Neural cell (in vitro differentiated cells): ENCODE data around the gene PLXNA3. TPM values are rescaled to one million over a fixed set of nuclear protein-coding genes. Genes with fewer than 3 reads are reported as not detected.

Experiments
- H2AFZ ChIP-seq: fragments of 200-600, 300-800 bp; sonication (generic), shearing (Covaris generic); 2 replicates; pipeline ENCODE4 v1.6.0; 2014; ENCODE audit warnings: low read depth, mild to moderate bottlenecking, antibody characterized with exemption, low read length, moderate library complexity
- H3F3A ChIP-seq: fragments of 200-600 bp; shearing (Covaris generic); 2 replicates; pipeline ENCODE4 v1.6.1; 2016; ENCODE audit warnings: mild to moderate bottlenecking, moderate library complexity, mixed read lengths, antibody characterized with exemption, low read length; ENCODE audit not compliant: insufficient read depth, poor library complexity, severe bottlenecking
- H3K27ac ChIP-seq: fragments of 200-600, 300-800 bp; sonication (generic), shearing (Covaris generic); 2 replicates; pipeline ENCODE4 v1.5.1; 2014; ENCODE audit warnings: mild to moderate bottlenecking, low read length, moderate library complexity
- H3K27me3 ChIP-seq: fragments of 300-800, 200-600 bp; sonication (generic), shearing (Covaris generic); 2 replicates; pipeline ENCODE4 v1.6.0; 2014; ENCODE audit warnings: mild to moderate bottlenecking, low read depth, low read length, moderate library complexity; ENCODE audit not compliant: insufficient read depth
- H3K36me3 ChIP-seq: fragments of 300-800, 200-600 bp; sonication (generic), shearing (Covaris generic); 2 replicates; pipeline ENCODE4 v1.5.1; 2014; ENCODE audit warnings: mild to moderate bottlenecking, antibody characterized with exemption, low read length, moderate library complexity; ENCODE audit not compliant: insufficient read depth
- H3K4me2 ChIP-seq: fragments of 300-800, 200-600 bp; sonication (generic), shearing (Covaris generic); 2 replicates; pipeline ENCODE4 v1.6.0; 2014; ENCODE audit warnings: mild to moderate bottlenecking, low read length
- H3K4me3 ChIP-seq: fragments of 300-800, 200-600 bp; sonication (generic), shearing (Covaris generic); 2 replicates; pipeline ENCODE4 v1.5.1; 2014; ENCODE audit warnings: mild to moderate bottlenecking, low read length, moderate library complexity
- H3K79me2 ChIP-seq: fragments of 200-600 bp; shearing (Covaris generic); replicated peaks from 2 replicates; pipeline ENCODE4 v1.6.0; 2014; ENCODE audit warnings: mild to moderate bottlenecking, low read length, moderate library complexity; ENCODE audit not compliant: insufficient read depth
- H3K9ac ChIP-seq: fragments of 300-800, 200-600 bp; sonication (generic), shearing (Covaris generic); 2 replicates; pipeline ENCODE4 v1.6.1; 2016; ENCODE audit warnings: mild to moderate bottlenecking, low read length, mixed read lengths
- H3K9me2 ChIP-seq: fragments of 200-600 bp; shearing (Covaris generic); 2 replicates; pipeline ENCODE4 v1.6.1; 2016; ENCODE audit warnings: mild to moderate bottlenecking, low read length, mixed read lengths; ENCODE audit not compliant: insufficient read depth
- H3K9me3 ChIP-seq: fragments of 200-600, 300-800 bp; sonication (generic), shearing (Covaris generic); 2 replicates; pipeline ENCODE4 v1.6.1; 2016; ENCODE audit warnings: mild to moderate bottlenecking, mixed run types, low read length, moderate library complexity, mixed read lengths
- H4K20me1 ChIP-seq: fragments of 200-600 bp; shearing (Covaris generic); 2 replicates; pipeline ENCODE4 v1.6.1; 2016; ENCODE audit warnings: mild to moderate bottlenecking, mixed run types; ENCODE audit not compliant: insufficient read depth
- EP300 ChIP-seq: fragments of 450-650 bp; conservative IDR thresholded peaks from 2 replicates; pipeline ENCODE4 v1.6.1; 2014; ENCODE audit warnings: antibody characterized with exemption, mild to moderate bottlenecking, moderate library complexity; ENCODE audit not compliant: poor library complexity, severe bottlenecking
- EZH2 ChIP-seq: fragments of 200-600, 300-800 bp; shearing (Covaris generic), sonication (generic); IDR thresholded peaks from 2 replicates; pipeline ENCODE4 v1.6.1; 2014; ENCODE audit warnings: antibody characterized with exemption, low read length, borderline replicate concordance, mild to moderate bottlenecking; ENCODE audit not compliant: insufficient read depth, poor library complexity, severe bottlenecking
- MXI1 ChIP-seq: fragments of 450-650 bp; conservative IDR thresholded peaks from 2 replicates; pipeline ENCODE4 v1.6.1; 2014; ENCODE audit warnings: antibody characterized with exemption, mild to moderate bottlenecking; ENCODE audit not compliant: poor library complexity, severe bottlenecking
- POLR2AphosphoS5 ChIP-seq: IDR thresholded peaks from 2 replicates; pipeline ENCODE4 v1.6.1; 2012
- RAD21 ChIP-seq: fragments of 450-650 bp; conservative IDR thresholded peaks from 2 replicates; pipeline ENCODE4 v1.6.1; 2014; ENCODE audit warnings: antibody characterized with exemption, mild to moderate bottlenecking, moderate library complexity
- SMC3 ChIP-seq: fragments of 450-650 bp; conservative IDR thresholded peaks from 2 replicates; pipeline ENCODE4 v1.6.1; 2014; ENCODE audit warnings: antibody characterized with exemption, mild to moderate bottlenecking, moderate library complexity; ENCODE audit not compliant: poor library complexity
- TAF1 ChIP-seq: IDR thresholded peaks from 2 replicates; pipeline ENCODE4 v1.6.1; 2012; ENCODE audit warnings: low read depth
- polyA plus RNA-seq: library from polyadenylated mRNA; depleted of rRNA; stranded (reverse); fragments of >200 nt; gene quantifications from 2 replicates; pipeline ENCODE4 v1.2.3, GENCODE V29; 2014
- TF ChIP-seq, protein P1 (sequence below): IDR thresholded peaks from 2 replicates; pipeline ENCODE4 v1.6.1; 2012; ENCODE audit warnings: borderline replicate concordance
- TF ChIP-seq, protein P2 (sequence below): fragments of 450-650 bp; IDR thresholded peaks from 2 replicates; pipeline ENCODE4 v1.5.1; 2014; ENCODE audit warnings: antibody characterized with exemption, mild to moderate bottlenecking, moderate library complexity; ENCODE audit not compliant: poor library complexity, severe bottlenecking

The PLXNA3 gene
- polyA plus RNA-seq, 1 donor from 2014 or later, result 17.2 TPM

DNA sequence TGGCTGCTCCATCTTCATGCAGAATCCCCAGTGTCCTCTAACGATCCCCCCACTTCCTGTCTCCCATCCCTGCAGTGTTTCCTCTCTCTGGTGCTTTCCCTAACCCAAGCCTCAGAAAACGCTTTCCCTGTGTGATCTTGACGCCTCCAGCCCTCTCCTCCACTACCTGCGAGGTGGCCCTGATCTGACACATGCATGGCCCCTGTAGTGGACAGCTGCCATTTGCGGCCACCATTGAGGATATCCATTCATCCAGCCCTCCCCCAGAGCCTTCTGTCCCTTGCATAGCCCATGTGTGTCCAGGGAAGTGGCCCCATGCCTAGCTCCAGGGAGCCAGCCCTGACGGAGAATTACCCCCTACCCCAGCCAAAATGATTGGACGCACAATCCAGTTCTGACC lies 25.2 kb downstream of the PLXNA3 start:
- no peaks in the 10 kb centered on the region for H3K36me3 ChIP-seq
- no peak overlapping the region for H3K4me2 ChIP-seq
- no peaks in the 10 kb centered on the region for H3K27me3 ChIP-seq
- no peaks in the 10 kb centered on the region for H3K9me3 ChIP-seq
- no peak overlapping the region for H2AFZ ChIP-seq
- no peak overlapping the region for H3K27ac ChIP-seq
- H3K4me3 ChIP-seq, result no peak overlapping the region
- no peak overlapping the region for H3K9ac ChIP-seq
- no peaks in the 10 kb centered on the region for H3K79me2 ChIP-seq
- no peaks in the 10 kb centered on the region for H3F3A ChIP-seq
- TF ChIP-seq TAF1 (no peak), MXI1 (no peak)
- no peaks in the 10 kb centered on the region for H3K9me2 ChIP-seq
- H4K20me1 ChIP-seq, result no peaks in the 10 kb centered on the region

GRCh38 chrX:154484255-154485149 lies 26.4 kb downstream of the PLXNA3 start:
- no peaks in the 10 kb centered on the region for H3K36me3 ChIP-seq
- H3K9me3 ChIP-seq, result no peaks in the 10 kb centered on the region
- no peak overlapping the region for H2AFZ ChIP-seq
- H4K20me1 ChIP-seq, result no peaks in the 10 kb centered on the region
- H3K9ac ChIP-seq, result no peak overlapping the region
- H3F3A ChIP-seq, result no peaks in the 10 kb centered on the region
- no peak overlapping the region for H3K27ac ChIP-seq
- H3K27me3 ChIP-seq, result no peaks in the 10 kb centered on the region
- no peak overlapping the region for H3K4me3 ChIP-seq
- H3K9me2 ChIP-seq, result no peaks in the 10 kb centered on the region
- TF ChIP-seq EZH2 (no peak), TAF1 (no peak), SMC3 (no peak)
- TF ChIP-seq, protein P1, sequence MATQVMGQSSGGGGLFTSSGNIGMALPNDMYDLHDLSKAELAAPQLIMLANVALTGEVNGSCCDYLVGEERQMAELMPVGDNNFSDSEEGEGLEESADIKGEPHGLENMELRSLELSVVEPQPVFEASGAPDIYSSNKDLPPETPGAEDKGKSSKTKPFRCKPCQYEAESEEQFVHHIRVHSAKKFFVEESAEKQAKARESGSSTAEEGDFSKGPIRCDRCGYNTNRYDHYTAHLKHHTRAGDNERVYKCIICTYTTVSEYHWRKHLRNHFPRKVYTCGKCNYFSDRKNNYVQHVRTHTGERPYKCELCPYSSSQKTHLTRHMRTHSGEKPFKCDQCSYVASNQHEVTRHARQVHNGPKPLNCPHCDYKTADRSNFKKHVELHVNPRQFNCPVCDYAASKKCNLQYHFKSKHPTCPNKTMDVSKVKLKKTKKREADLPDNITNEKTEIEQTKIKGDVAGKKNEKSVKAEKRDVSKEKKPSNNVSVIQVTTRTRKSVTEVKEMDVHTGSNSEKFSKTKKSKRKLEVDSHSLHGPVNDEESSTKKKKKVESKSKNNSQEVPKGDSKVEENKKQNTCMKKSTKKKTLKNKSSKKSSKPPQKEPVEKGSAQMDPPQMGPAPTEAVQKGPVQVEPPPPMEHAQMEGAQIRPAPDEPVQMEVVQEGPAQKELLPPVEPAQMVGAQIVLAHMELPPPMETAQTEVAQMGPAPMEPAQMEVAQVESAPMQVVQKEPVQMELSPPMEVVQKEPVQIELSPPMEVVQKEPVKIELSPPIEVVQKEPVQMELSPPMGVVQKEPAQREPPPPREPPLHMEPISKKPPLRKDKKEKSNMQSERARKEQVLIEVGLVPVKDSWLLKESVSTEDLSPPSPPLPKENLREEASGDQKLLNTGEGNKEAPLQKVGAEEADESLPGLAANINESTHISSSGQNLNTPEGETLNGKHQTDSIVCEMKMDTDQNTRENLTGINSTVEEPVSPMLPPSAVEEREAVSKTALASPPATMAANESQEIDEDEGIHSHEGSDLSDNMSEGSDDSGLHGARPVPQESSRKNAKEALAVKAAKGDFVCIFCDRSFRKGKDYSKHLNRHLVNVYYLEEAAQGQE, result no peak
- H3K4me2 ChIP-seq, result no peak overlapping the region
- H3K79me2 ChIP-seq, result no peaks in the 10 kb centered on the region

- H2AFZ ChIP-seq, result no peak overlapping the region
- H4K20me1 ChIP-seq, result no peaks in the 10 kb centered on the region
- peak overlapping the region; percentile 57 for H3K9ac ChIP-seq
- no peaks in the 10 kb centered on the region for H3K79me2 ChIP-seq
- H3K4me2 ChIP-seq, result no peak overlapping the region
- H3K9me2 ChIP-seq, result no peaks in the 10 kb centered on the region
- H3F3A ChIP-seq, result no peaks in the 10 kb centered on the region
- H3K27ac ChIP-seq, result no peak overlapping the region
- H3K4me3 ChIP-seq, result peak overlapping the region; percentile 63
- H3K36me3 ChIP-seq, result no peaks in the 10 kb centered on the region
- TF ChIP-seq, protein P1, result no peak
- TF ChIP-seq EP300 (no peak), POLR2AphosphoS5 (no peak), SMC3 (no peak), MXI1 (no peak), RAD21 (no peak), TAF1 (no peak), EZH2 (no peak)
- TF ChIP-seq, protein P2, sequence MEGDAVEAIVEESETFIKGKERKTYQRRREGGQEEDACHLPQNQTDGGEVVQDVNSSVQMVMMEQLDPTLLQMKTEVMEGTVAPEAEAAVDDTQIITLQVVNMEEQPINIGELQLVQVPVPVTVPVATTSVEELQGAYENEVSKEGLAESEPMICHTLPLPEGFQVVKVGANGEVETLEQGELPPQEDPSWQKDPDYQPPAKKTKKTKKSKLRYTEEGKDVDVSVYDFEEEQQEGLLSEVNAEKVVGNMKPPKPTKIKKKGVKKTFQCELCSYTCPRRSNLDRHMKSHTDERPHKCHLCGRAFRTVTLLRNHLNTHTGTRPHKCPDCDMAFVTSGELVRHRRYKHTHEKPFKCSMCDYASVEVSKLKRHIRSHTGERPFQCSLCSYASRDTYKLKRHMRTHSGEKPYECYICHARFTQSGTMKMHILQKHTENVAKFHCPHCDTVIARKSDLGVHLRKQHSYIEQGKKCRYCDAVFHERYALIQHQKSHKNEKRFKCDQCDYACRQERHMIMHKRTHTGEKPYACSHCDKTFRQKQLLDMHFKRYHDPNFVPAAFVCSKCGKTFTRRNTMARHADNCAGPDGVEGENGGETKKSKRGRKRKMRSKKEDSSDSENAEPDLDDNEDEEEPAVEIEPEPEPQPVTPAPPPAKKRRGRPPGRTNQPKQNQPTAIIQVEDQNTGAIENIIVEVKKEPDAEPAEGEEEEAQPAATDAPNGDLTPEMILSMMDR, result no peak
- no peaks in the 10 kb centered on the region for H3K27me3 ChIP-seq
- no peaks in the 10 kb centered on the region for H3K9me3 ChIP-seq
Measured at GRCh38 chrX:154485150-154486051, 27.3 kb downstream of the PLXNA3 start.
